K562 (cell line): ENCODE measurements around the gene SNX4. TPM values are rescaled to one million over a fixed set of nuclear protein-coding genes. Genes with fewer than 3 reads are reported as not detected.

Source experiments
- ATAC-seq: fragments of 200-7000 bp; cut with Tn5 transposase; 3 replicates; pipeline ENCODE4 v1.9.1; 2020; ENCODE audit warnings: moderate library complexity
- BruUV-seq: library from RNA; stranded (reverse); fragments of 400-500 nt; replicated peaks from 2 replicates; lab custom pipeline; 2021; lab: Mats Ljungman, UMichigan
- CTCF ChIA-PET: fragments of 300-600 bp; formaldehyde crosslinking; extraction: SDS; loops from one replicate; lab custom pipeline; 2021; ENCODE audit warnings: low intra/inter-chr PET ratio; lab: Yijun Ruan, JAX
- POLR2A ChIA-PET: fragments of 300-600, 350-650 bp; sonication (Branson Sonifier 250); formaldehyde crosslinking; extraction: SDS; loops from one replicate; lab custom pipeline; 2021; ENCODE audit warnings: antibody characterized with exemption, inconsistent platforms; lab: Yijun Ruan, JAX
- DNase-seq, 4 experiments: peaks; one replicate each; pipeline versions ENCODE4 v3.0.0 to v3.0.0-alpha.2; 2011 to 2018; ENCODE audit warnings: low spot score in 3 of 4, mixed read lengths in 3 of 4; ENCODE audit errors: extremely low read depth in 1 of 4
- FAIRE-seq: peaks from 2 replicates; lab custom pipeline; 2011; peaks lifted over from hg19 to GRCh38; lab: Jason Lieb, UNC
- H2AFZ ChIP-seq: 2 replicates; pipeline ENCODE4 v1.6.0; 2011; ENCODE audit warnings: low read depth, low read length, control low read depth, inconsistent platforms
- H3K27ac ChIP-seq: fragments of 200-600 bp; 3 replicates; pipeline ENCODE4 v1.8.0; 2011; ENCODE audit warnings: low read depth, mild to moderate bottlenecking, control low read depth, inconsistent platforms, low read length, moderate library complexity, mixed read lengths; ENCODE audit errors: extremely low read depth
- H3K27me3 ChIP-seq, 2 experiments: fragments of 300-600 bp in 1 of 2; 2 replicates in 1 of 2; 3 replicates in 1 of 2; pipeline versions ENCODE4 v1.6.0 to v1.8.0; 2011; ENCODE audit warnings: inconsistent platforms in 2 of 2, low read length in 2 of 2, mild to moderate bottlenecking in 1 of 2, mixed read lengths in 1 of 2, moderate library complexity in 1 of 2; ENCODE audit not compliant: control insufficient read depth in 2 of 2, insufficient read depth in 2 of 2
- H3K36me3 ChIP-seq: fragments of 300-600 bp; 3 replicates; pipeline ENCODE4 v1.8.0; 2011; ENCODE audit warnings: mild to moderate bottlenecking, low read length, inconsistent platforms; ENCODE audit not compliant: control insufficient read depth, insufficient read depth
- H3K4me1 ChIP-seq, 2 experiments: fragments of 200-600 bp in 1 of 2; replicated peaks in 1 of 2; 2 replicates in 1 of 2; 3 replicates in 1 of 2; pipeline versions ENCODE4 v1.5.1 to v1.8.0; 2011; ENCODE audit warnings: inconsistent platforms in 2 of 2, low read length in 2 of 2, mild to moderate bottlenecking in 1 of 2, mixed read lengths in 1 of 2, moderate library complexity in 1 of 2; ENCODE audit not compliant: control insufficient read depth in 2 of 2, insufficient read depth in 2 of 2
- H3K4me2 ChIP-seq: 2 replicates; pipeline ENCODE4 v1.6.1; 2011; ENCODE audit warnings: low read length, control low read depth, inconsistent platforms, mixed read lengths; ENCODE audit not compliant: insufficient read depth
- H3K4me3 ChIP-seq: fragments of 200-600 bp; sonication (generic), shearing (Covaris generic); 2 replicates; pipeline ENCODE4 v1.5.1; 2016; ENCODE audit warnings: control low read depth, inconsistent platforms
- H3K79me2 ChIP-seq: fragments of 200-600 bp; 3 replicates; pipeline ENCODE4 v1.8.0; 2011; ENCODE audit warnings: low read length, inconsistent platforms; ENCODE audit not compliant: control insufficient read depth, insufficient read depth
- H3K9ac ChIP-seq, 2 experiments: 2 replicates each; pipeline versions ENCODE4 v1.6.0 to v1.6.1; 2011; ENCODE audit warnings: low read depth in 2 of 2, low read length in 2 of 2, control low read depth in 1 of 2, inconsistent platforms in 1 of 2, mild to moderate bottlenecking in 1 of 2, mixed read lengths in 1 of 2; ENCODE audit not compliant: insufficient read depth in 1 of 2
- H3K9me1 ChIP-seq: one replicate; pipeline ENCODE4 v1.6.0; 2011; ENCODE audit warnings: inconsistent platforms, mild to moderate bottlenecking, low read length, moderate library complexity; ENCODE audit not compliant: control insufficient read depth, insufficient read depth
- H3K9me3 ChIP-seq: replicated peaks from 2 replicates; pipeline ENCODE4 v1.5.1; 2011; ENCODE audit warnings: low read depth, low read length, inconsistent platforms; ENCODE audit not compliant: control insufficient read depth, insufficient read depth
- H4K20me1 ChIP-seq: replicated peaks from 2 replicates; pipeline ENCODE4 v1.6.1; 2011; ENCODE audit warnings: low read length, inconsistent platforms, mixed read lengths; ENCODE audit not compliant: control insufficient read depth, insufficient read depth
- BHLHE40 ChIP-seq: IDR thresholded peaks from 2 replicates; pipeline ENCODE4 v1.6.1; 2011; ENCODE audit warnings: low read length, improper control_type of control experiment
- SMARCB1 ChIP-seq: IDR thresholded peaks from 2 replicates; pipeline ENCODE4 v1.6.1; 2011; ENCODE audit warnings: improper control_type of control experiment, low read depth; ENCODE audit not compliant: insufficient read length
- WGBS: fragments of 100-300 bp; shearing (Covaris generic); methylation state at CpG from one replicate; pipeline ENCODE4 v1.1.6; 2016; ENCODE audit warnings: low coverage, mixed read lengths; ENCODE audit not compliant: insufficient coverage; ENCODE audit errors: missing lambda C conversion rate; 5-methylcytosine and 5-hydroxymethylcytosine counted together
- in situ Hi-C: fragments of 300-500 bp; cut with MboI; formaldehyde crosslinking; loops from 4 replicates; pipeline ENCODE4 v1.15.0; 2018; ENCODE audit warnings: inconsistent platforms, mixed read lengths
- intact Hi-C: fragments of 100-400 bp; cut with micrococcal nuclease; formaldehyde crosslinking; loops from 2 replicates; pipeline ENCODE4 v1.14.2; 2022
- polyA plus RNA-seq, 8 experiments: library from polyadenylated mRNA; depleted of rRNA in 4 of 8; stranded (reverse) in 5 of 8; unstranded in 3 of 8; fragments of >200 nt; fragmentation: Nextera tagmentation in 2 of 8; fragmentation: Illumina TruSeq in 1 of 8; extraction: Ambion mirVana in 2 of 8; extraction: Trizol in 1 of 8; gene quantifications; 2 replicates each; pipeline versions ENCODE4 v1.2.1 to v1.2.3, GENCODE V29; 2011 to 2014; ENCODE audit warnings: inconsistent platforms in 1 of 8, missing spikeins in 1 of 8
- total RNA-seq, 7 experiments: library from RNA; depleted of rRNA in 6 of 7; stranded (reverse); fragments of >200 nt in 6 of 7; fragmentation: Illumina TruSeq in 2 of 7; extraction: Trizol in 2 of 7; gene quantifications; 2 replicates each; pipeline versions ENCODE4 v1.2.1 to v1.2.3, GENCODE V29; 2011 to 2021; ENCODE audit warnings: low replicate concordance in 1 of 7
- TF ChIP-seq, protein P1 (sequence below): fragments of 450-650 bp; IDR thresholded peaks from 2 replicates; pipeline ENCODE4 v1.6.1; 2017; ENCODE audit warnings: antibody characterized with exemption, mild to moderate bottlenecking
- TF ChIP-seq, protein P2 (sequence below): fragments of 250-450 bp; sonication (Bioruptor Pico); IDR thresholded peaks from 2 replicates; pipeline ENCODE4 v1.9.0; 2021; ENCODE audit warnings: mild to moderate bottlenecking

SNX4 gene
- total and polyA plus RNA-seq, 9 of the 15 experiments (the other 6 are each of a cell fraction or from before 2014, with no cell fraction given) = 11.4 to 40.3 (median 30.0) TPM

DNA sequence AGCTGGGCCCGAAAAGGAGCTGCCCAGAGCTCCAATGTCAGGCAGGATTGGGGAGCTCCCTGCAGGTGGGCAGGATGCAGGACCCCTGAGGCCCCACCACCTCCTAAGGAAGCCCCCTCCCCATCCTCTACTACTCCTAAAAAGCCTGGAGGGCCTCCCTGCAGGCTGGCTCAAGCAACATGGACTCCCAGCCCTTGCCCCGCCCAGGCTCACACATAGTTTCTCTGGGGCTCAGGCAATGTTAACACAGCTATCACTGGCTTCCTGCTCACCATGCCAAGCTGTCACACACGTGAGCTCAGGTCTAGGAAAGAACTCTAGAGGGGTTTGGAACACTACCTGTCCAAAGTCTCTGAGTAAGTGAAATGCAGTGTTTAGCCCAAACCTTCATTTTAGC is 79.4 kb downstream of the SNX4 start:
- DNase-seq = peak in 3 of 4 experiments; percentile 12 to 45 (median 19)
- no peaks in the 10 kb centered on the region for H3K79me2 ChIP-seq
- intact Hi-C loops = no loop called here
- CTCF ChIA-PET = no interaction called here
- no peaks in the 10 kb centered on the region for H3K9me1 ChIP-seq
- peaks cover 21 to 24% of the 10 kb centered on the region in 2 experiments; a peak in 4 of 5 replicates for H3K4me1 ChIP-seq
- H3K36me3 ChIP-seq = no peaks in the 10 kb centered on the region
- ATAC-seq = peak; percentile 78
- H3K27ac ChIP-seq = peak overlapping the region; percentile 53
- H3K4me3 ChIP-seq = no peak overlapping the region
- H3K9me3 ChIP-seq = no peaks in the 10 kb centered on the region
- peak; percentile 19 for FAIRE-seq
- WGBS = 0% methylated on average over 1 of the region's 3 CpGs
- H4K20me1 ChIP-seq = no peaks in the 10 kb centered on the region
- H3K9ac ChIP-seq = peak overlapping the region; percentile 37 to 61; a peak in 2 of 4 replicates
- POLR2A ChIA-PET = interaction anchor here (0.7 to 0.8 kb wide), 2 partner anchors 34 to 180 kb away, joined by 3 read pairs; no protein-coding TSS in a partner anchor
- H3K4me2 ChIP-seq = peak overlapping the region; percentile 45
- TF ChIP-seq, protein P1, sequence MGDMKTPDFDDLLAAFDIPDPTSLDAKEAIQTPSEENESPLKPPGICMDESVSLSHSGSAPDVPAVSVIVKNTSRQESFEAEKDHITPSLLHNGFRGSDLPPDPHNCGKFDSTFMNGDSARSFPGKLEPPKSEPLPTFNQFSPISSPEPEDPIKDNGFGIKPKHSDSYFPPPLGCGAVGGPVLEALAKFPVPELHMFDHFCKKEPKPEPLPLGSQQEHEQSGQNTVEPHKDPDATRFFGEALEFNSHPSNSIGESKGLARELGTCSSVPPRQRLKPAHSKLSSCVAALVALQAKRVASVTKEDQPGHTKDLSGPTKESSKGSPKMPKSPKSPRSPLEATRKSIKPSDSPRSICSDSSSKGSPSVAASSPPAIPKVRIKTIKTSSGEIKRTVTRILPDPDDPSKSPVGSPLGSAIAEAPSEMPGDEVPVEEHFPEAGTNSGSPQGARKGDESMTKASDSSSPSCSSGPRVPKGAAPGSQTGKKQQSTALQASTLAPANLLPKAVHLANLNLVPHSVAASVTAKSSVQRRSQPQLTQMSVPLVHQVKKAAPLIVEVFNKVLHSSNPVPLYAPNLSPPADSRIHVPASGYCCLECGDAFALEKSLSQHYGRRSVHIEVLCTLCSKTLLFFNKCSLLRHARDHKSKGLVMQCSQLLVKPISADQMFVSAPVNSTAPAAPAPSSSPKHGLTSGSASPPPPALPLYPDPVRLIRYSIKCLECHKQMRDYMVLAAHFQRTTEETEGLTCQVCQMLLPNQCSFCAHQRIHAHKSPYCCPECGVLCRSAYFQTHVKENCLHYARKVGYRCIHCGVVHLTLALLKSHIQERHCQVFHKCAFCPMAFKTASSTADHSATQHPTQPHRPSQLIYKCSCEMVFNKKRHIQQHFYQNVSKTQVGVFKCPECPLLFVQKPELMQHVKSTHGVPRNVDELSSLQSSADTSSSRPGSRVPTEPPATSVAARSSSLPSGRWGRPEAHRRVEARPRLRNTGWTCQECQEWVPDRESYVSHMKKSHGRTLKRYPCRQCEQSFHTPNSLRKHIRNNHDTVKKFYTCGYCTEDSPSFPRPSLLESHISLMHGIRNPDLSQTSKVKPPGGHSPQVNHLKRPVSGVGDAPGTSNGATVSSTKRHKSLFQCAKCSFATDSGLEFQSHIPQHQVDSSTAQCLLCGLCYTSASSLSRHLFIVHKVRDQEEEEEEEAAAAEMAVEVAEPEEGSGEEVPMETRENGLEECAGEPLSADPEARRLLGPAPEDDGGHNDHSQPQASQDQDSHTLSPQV = 0 out of 2 replicates have a peak, but pooled peaks have one; percentile 33
- TF ChIP-seq BHLHE40 (0 out of 2 replicates have a peak, but pooled peaks have one; percentile 34), SMARCB1 (no peak)
- TF ChIP-seq, protein P2, sequence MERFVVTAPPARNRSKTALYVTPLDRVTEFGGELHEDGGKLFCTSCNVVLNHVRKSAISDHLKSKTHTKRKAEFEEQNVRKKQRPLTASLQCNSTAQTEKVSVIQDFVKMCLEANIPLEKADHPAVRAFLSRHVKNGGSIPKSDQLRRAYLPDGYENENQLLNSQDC (CRISPR knock-in tag) = no peak
- peak overlapping the region; percentile 93 for H2AFZ ChIP-seq
- in situ Hi-C loops = no loop called here
- no TSS peak for BruUV-seq
- no peaks in the 10 kb centered on the region for H3K27me3 ChIP-seq
